HepG2 (cell line): Measurements from ENCODE around the gene RARS1. TPM values are rescaled to one million over a fixed set of nuclear protein-coding genes. Genes with fewer than 3 reads are reported as not detected.

Experiments used
- AGO2 ChIP-seq: fragments of 200-400 bp; formaldehyde crosslinking; optimal IDR thresholded peaks from 2 replicates; pipeline ENCODE3; 2017; ENCODE audit warnings: mild to moderate bottlenecking, low read depth, low read length, moderate library complexity
- BATF2 ChIP-seq: sonication (generic); formaldehyde crosslinking; IDR thresholded peaks from 2 replicates; pipeline ENCODE4 v1.8.0; 2022; ENCODE audit warnings: mild to moderate bottlenecking, missing genetic modification reagents, moderate library complexity
- CEBPG ChIP-seq: IDR thresholded peaks from 2 replicates; pipeline ENCODE4 v1.6.1; 2016
- DMAP1 ChIP-seq: IDR thresholded peaks from 2 replicates; pipeline ENCODE4 v1.6.1; 2016
- FOSL2 ChIP-seq: sonication (generic); formaldehyde crosslinking; IDR thresholded peaks from 2 replicates; pipeline ENCODE4 v1.4.0; 2020; ENCODE audit warnings: missing genetic modification reagents
- GABPA ChIP-seq, 2 experiments: IDR thresholded peaks; 2 replicates each; pipeline ENCODE4 v1.6.1; 2011 to 2016; ENCODE audit warnings: low read depth in 2 of 2, low read length in 1 of 2, missing biosample characterization in 1 of 2, missing genetic modification characterization in 1 of 2
- IKZF5 ChIP-seq: IDR thresholded peaks from 2 replicates; pipeline ENCODE4 v1.6.1; 2018; ENCODE audit warnings: missing genetic modification reagents, mild to moderate bottlenecking, missing compliant biosample characterization
- LRRFIP1 ChIP-seq: sonication (generic); formaldehyde crosslinking; conservative IDR thresholded peaks from 2 replicates; pipeline ENCODE4 v1.4.0; 2020; ENCODE audit warnings: missing genetic modification reagents
- MED8 ChIP-seq: sonication (generic); formaldehyde crosslinking; IDR thresholded peaks from 2 replicates; pipeline ENCODE4 v1.8.1; 2023; ENCODE audit warnings: mild to moderate bottlenecking, missing genetic modification reagents; ENCODE audit not compliant: insufficient replicate concordance
- MNT ChIP-seq: fragments of 450-650 bp; IDR thresholded peaks from 2 replicates; pipeline ENCODE4 v1.6.1; 2016
- NFE2L1 ChIP-seq: sonication (generic); formaldehyde crosslinking; IDR thresholded peaks from 2 replicates; pipeline ENCODE4 v1.4.0; 2020; ENCODE audit warnings: missing genetic modification reagents, mild to moderate bottlenecking, borderline replicate concordance
- RFX1 ChIP-seq: fragments of 450-650 bp; IDR thresholded peaks from 2 replicates; pipeline ENCODE4 v1.6.1; 2017
- SKI ChIP-seq: fragments of 450-650 bp; IDR thresholded peaks from one replicate; pipeline ENCODE4 v1.6.1; 2018; ENCODE audit warnings: mild to moderate bottlenecking; ENCODE audit not compliant: partially characterized antibody
- TFDP1 ChIP-seq: IDR thresholded peaks from 2 replicates; pipeline ENCODE4 v1.6.1; 2016; ENCODE audit warnings: missing compliant biosample characterization, missing genetic modification reagents, borderline replicate concordance
- TGIF2 ChIP-seq: IDR thresholded peaks from 2 replicates; pipeline ENCODE4 v1.6.1; 2016; ENCODE audit warnings: control low read depth, missing compliant biosample characterization
- ZNF20 ChIP-seq: sonication (generic); formaldehyde crosslinking; IDR thresholded peaks from 2 replicates; pipeline ENCODE4 v1.4.0; 2020; ENCODE audit warnings: mild to moderate bottlenecking, moderate library complexity, missing genetic modification reagents
- ZNF597 ChIP-seq: sonication (generic); formaldehyde crosslinking; IDR thresholded peaks from 2 replicates; pipeline ENCODE4 v1.5.0; 2020; ENCODE audit warnings: missing genetic modification reagents
- ZNF678 ChIP-seq: sonication (generic); formaldehyde crosslinking; IDR thresholded peaks from 2 replicates; pipeline ENCODE4 v1.4.0; 2020; ENCODE audit warnings: mild to moderate bottlenecking, missing genetic modification reagents
- ZNF772 ChIP-seq: sonication (generic); formaldehyde crosslinking; IDR thresholded peaks from 2 replicates; pipeline ENCODE4 v1.5.0; 2020; ENCODE audit warnings: mild to moderate bottlenecking, missing genetic modification reagents
- polyA plus RNA-seq, 8 experiments: library from polyadenylated mRNA; depleted of rRNA in 3 of 8; stranded (reverse) in 7 of 8; unstranded in 1 of 8; fragments of >200 nt; fragmentation: Illumina TruSeq in 4 of 8; extraction: Trizol in 4 of 8; gene quantifications; 2 replicates each; pipeline versions ENCODE4 v1.2.1 to v1.2.3, GENCODE V29; 2011 to 2016; ENCODE audit warnings: low read depth in 4 of 8, missing spikeins in 1 of 8, mixed read lengths in 1 of 8; ENCODE audit not compliant: insufficient read depth in 1 of 8
- total RNA-seq, 5 experiments: library from RNA; depleted of rRNA; stranded (reverse); fragments of >200 nt; fragmentation: Illumina TruSeq; extraction: Trizol; gene quantifications; 2 replicates each; pipeline ENCODE4 v1.2.3, GENCODE V29; 2016; ENCODE audit warnings: low read depth in 1 of 5
- TF ChIP-seq, protein P1 (sequence below): sonication (generic); formaldehyde crosslinking; IDR thresholded peaks from 2 replicates; pipeline ENCODE4 v1.8.0; 2022; ENCODE audit warnings: mild to moderate bottlenecking, missing genetic modification reagents, moderate library complexity

Gene RARS1
- total and polyA plus RNA-seq, 2 of the 13 experiments (the other 11 are each of a cell fraction or from before 2014, with no cell fraction given) = 54.6 to 170 TPM

- TF ChIP-seq ZNF772 (CRISPR knock-in tag) (peak; percentile 98), AGO2 (peak; percentile 68), ZNF20 (CRISPR knock-in tag) (no peak), ZNF597 (CRISPR knock-in tag) (no peak), TFDP1 (CRISPR knock-in tag) (peak; percentile 43; the same call in 1 of the 2 replicates), IKZF5 (CRISPR knock-in tag) (peak; percentile 68; the same call in 1 of the 2 replicates), LRRFIP1 (no peak), ZNF678 (CRISPR knock-in tag) (no peak), CEBPG (CRISPR knock-in tag) (0 out of 2 replicates have a peak, but pooled peaks have one; percentile 21), GABPA (IDR thresholded peaks at IDR 0.05; ENCODE audit: low read depth, low read length) (peak; percentile 98), GABPA (CRISPR knock-in tag; IDR thresholded peaks at IDR 0.05; ENCODE audit: low read depth) (peak; percentile 100), FOSL2 (peak; percentile 65; the same call in 1 of the 2 replicates), MNT (no peak), DMAP1 (peak; percentile 96), NFE2L1 (CRISPR knock-in tag) (no peak), BATF2 (CRISPR knock-in tag) (0 out of 2 replicates have a peak, but pooled peaks have one; percentile 80), TGIF2 (CRISPR knock-in tag) (peak; percentile 81), MED8 (CRISPR knock-in tag) (no peak), SKI (no peak), RFX1 (no peak)
- TF ChIP-seq, protein P1, sequence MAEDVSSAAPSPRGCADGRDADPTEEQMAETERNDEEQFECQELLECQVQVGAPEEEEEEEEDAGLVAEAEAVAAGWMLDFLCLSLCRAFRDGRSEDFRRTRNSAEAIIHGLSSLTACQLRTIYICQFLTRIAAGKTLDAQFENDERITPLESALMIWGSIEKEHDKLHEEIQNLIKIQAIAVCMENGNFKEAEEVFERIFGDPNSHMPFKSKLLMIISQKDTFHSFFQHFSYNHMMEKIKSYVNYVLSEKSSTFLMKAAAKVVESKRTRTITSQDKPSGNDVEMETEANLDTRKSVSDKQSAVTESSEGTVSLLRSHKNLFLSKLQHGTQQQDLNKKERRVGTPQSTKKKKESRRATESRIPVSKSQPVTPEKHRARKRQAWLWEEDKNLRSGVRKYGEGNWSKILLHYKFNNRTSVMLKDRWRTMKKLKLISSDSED (CRISPR knock-in tag) = no peak
Observed at GRCh38 chr5:168486136-168486879, at the start of gene RARS1 (continued).
